GM21528 (cell line): ENCODE data around the gene ITLN2.
"Not testable (repeated sequence)": the region's sequence is repeated elsewhere in the genome, so short reads cannot be mapped to it uniquely, and the experiment has no call there.

ENCODE experiments used
- ATAC-seq: cut with Tn5 transposase; IDR thresholded peaks from one replicate; pipeline ENCODE4 v1.9.1; 2021; ENCODE audit warnings: mild to moderate bottlenecking, moderate library complexity; ENCODE audit not compliant: unreplicated experiment, low FRiP score

Gene ITLN2

GRCh38 chr1:160954158-160955104 lies at the start of gene ITLN2:
Gene ITLN2 (minus strand): TSS chr1:160954809. CDS start chr1:160954741, 68 bp downstream.
- ATAC-seq: no peak

GRCh38 chr1:161001525-161001924 lies 46.9 kb upstream of the ITLN2 start:
- ATAC-seq: no peak

DNA sequence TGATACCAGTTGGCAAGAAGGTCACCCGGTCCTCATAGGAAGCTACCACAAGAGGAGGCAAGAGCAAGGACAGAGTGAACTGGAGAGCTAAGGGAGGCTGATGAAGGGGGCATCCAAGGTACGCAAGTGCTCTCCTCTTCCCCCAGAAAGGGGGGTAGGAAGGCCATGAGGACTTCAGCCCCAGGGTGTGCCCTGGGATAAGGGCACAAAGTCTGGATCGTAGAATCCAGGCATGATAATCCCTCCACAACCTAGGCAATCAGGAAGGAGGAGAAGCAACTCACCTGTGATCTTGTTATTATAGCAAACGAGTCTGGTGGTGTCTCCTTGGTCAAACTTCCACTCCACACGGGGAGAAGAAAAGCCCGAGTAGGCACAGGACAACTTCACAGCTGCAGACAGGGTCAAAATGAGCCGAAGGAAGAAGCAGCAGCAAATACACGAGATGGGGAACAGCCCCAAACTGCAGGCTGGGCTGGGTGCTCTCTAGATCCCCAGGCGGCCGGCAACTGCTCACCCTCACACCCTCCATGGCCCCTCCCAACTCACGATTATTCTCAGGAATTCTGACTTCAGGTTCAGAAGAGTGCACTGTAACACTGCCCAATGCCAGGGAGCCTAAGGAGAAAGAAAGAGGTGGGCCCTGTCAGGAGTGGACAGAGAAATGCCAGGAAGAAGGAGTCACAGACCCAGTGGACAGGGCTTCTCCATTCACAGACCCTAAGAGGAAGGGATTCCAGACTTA lies 46.3 kb upstream of the ITLN2 start:
- no peak for ATAC-seq

GRCh38 chr1:160999376-160999775 lies 44.8 kb upstream of the ITLN2 start:
- ATAC-seq: no peak

- ATAC-seq: no peak
These were observed 42.9 kb upstream of the ITLN2 start for GRCh38 chr1:160997323-160998038.

GRCh38 chr1:160996178-160996577 lies 41.6 kb upstream of the ITLN2 start:
- no peak for ATAC-seq

- no peak for ATAC-seq
These were observed 39.1 kb upstream of the ITLN2 start for GRCh38 chr1:160993544-160994193.

DNA sequence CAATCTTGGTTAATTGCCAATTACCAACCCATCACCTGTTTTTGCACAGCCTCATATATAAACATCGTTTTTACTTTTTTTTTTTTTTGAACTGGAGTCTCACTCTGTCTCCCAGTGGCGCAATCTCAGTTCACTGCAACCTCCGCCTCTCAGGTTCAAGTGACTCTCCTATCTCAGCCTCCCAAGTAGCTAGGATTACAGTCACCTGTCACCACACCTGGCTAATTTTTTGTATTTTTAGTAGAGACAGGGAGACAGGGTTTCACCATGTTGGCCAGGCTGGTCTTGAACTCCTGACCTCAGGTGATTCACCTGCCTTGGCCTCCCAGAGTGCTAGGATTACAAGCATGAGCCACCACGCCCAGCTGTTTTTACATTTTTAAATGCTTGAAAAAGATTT lies 37.4 kb upstream of the ITLN2 start:
- not testable (repeated sequence) for ATAC-seq

GRCh38 chr1:160987359-160988050 lies 32.9 kb upstream of the ITLN2 start:
- no peak for ATAC-seq

- no peak for ATAC-seq
These were observed 31.1 kb upstream of the ITLN2 start for GRCh38 chr1:160985723-160986122.

DNA sequence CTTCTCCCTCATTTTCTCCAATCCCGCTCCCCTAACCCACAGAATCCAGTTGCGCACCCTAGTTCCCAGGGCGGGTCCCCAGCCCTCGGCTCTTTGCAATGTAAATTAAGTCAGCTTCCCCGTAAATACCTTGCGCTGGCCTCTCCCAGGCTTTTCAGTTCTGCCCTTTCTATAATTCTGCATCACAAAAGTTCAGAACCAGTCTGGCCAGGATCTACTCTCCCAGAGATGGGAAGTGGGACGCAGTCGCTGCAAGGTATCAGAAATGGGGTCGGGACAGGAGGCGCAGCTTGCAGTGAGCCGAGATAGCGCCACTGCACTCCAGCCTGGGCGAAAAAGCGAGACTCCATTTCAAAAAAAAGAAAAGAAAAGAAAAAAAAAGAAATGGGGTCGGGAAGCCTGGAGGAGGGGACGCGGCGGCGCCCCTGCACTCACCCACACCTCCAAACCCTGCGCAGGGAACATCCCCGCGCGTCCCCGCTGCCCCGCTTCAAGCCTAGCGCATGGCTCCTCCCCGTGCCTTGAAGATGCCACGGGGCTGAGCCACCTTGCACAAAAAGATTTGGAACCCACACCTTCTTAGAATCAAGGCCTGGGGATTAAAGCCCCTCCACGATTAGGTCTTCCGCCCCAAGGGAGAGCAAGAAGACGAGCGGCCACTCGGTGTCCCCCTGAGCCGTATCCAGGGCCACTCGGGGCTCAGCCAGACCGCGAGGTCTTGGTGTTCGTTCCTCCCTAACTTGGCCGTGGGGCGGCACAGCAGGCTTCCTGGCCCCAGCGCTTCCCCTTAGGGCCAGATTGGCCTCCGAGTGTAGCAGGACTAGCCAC lies 27.2 kb upstream of the ITLN2 start:
- no peak for ATAC-seq

GRCh38 chr1:160979286-160979685 lies 24.7 kb upstream of the ITLN2 start:
- ATAC-seq: no peak

DNA sequence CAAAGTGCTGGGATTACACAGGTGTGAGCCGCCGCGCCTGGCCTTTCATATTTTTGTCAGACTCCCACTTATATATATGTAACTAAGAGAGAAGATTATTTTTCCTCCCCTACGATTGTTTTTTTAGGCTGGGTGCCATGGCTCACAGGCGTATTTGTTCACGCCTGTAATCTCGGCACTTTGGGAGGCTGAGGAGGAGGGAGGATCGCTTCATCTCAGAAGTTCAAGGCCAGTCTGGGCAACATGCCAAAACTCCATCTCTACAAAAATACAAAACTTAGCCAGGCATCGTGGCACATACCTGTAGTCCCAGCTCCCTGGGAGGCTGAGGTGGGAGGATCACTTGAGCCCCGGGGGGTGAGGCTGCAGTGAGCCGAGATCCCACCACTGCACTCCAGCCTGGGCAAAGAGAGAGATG lies 23.9 kb upstream of the ITLN2 start:
- no peak for ATAC-seq

DNA sequence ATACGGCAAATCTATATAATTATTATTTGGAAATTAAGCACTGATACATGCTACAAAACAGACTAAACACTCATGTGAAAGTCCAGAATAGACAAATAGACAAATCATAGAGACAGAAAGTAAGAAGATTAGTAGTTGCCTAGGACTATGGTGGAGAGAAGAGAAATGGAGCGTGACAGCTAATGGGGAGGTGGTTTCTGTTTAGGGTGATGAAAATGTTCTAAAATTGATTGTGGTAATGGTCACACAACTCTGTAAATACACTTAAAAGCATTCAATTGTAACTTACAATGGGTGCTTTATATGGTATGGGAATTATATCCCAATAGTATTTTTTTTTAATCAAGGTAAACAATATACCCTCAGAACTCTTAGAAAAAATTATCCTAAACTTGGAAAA lies 20.4 kb upstream of the ITLN2 start:
- ATAC-seq: no peak

DNA sequence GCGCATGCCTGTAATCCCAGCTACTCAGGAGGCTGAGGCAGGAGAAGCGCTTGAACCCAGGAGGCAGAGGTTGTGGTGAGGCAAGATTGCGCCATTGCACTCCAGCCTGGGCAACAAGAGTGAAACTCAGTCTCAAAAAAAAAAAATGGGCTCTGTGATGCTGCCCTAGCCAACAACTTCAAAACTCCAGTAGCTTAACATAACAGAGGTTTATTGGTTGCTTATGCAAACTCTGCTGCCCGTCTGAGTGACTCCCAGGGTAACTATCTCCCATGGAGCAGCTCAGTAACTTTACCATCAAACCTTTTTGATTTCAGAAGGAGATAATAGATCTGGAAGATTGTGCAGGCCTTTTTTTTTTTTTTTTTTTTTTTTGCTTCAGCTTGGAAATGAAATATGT lies 18.9 kb upstream of the ITLN2 start:
- ATAC-seq: no peak

GRCh38 chr1:160972939-160973338 lies 18.3 kb upstream of the ITLN2 start:
- ATAC-seq: no peak

DNA sequence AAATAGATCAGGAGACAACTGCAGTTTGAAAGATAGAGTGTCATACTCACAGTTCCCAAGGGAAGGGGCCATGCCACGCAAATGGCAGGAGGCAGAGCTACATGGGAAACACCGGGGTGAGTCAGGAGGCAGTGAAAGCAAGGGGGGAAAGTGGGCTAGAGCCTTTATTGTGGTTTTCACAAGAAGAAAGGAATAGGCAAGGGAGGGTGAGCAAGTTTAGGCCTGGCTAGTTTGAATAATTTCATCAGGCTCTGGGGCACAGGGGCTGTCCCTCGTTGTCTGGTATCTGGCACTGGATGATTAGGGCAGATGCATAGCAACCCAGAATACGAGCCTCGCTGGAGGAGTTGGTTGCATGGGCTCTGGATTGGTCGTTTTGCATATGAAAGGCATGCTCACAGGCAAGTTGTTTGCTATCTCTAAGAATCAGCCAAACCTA lies 17.0 kb upstream of the ITLN2 start:
- no peak for ATAC-seq

DNA sequence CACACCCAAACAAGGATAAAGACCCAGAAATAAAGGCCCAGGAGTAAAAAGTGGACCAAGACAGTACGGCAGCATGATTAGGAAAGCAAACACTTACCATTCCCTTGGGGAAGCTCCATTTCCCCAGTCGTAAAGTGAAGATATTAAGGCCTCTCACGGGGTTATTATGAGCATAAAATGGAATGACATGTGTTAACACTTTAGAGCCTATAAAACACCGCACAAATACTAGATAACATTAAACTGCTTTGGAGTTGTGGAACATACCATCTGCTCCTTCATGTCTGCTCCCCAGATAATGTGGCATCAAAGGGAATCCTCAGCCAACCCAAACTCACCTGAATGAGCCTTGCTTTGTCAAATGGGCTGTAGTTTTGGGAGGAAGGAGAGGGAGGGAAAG lies 8.9 kb upstream of the ITLN2 start:
- no peak for ATAC-seq

GRCh38 chr1:160961419-160961818 lies 6.8 kb upstream of the ITLN2 start:
- no peak for ATAC-seq
